ENCODE measurements around the gene SYT9. TPM values are rescaled to one million over a fixed set of nuclear protein-coding genes. Genes with fewer than 3 reads are reported as not detected.

Gene SYT9
- total and polyA plus RNA-seq, 2 of the 4 experiments (the other 2 are of a cell fraction), result not detected

GRCh38 chr11:7272373-7272772 lies 20.7 kb downstream of the SYT9 start:
- ChIA-PET CTCF (no interaction called here), POLR2A (ENCODE audit: unreplicated experiment) (no interaction called here)
- H3K18ac ChIP-seq (ENCODE audit: low read depth, low read length), result no peak overlapping the region
- no peaks in the 10 kb centered on the region for H3K36me3 ChIP-seq (ENCODE audit: control insufficient read depth, insufficient read depth, low read length)
- no peak overlapping the region for H4K5ac ChIP-seq (ENCODE audit: low read depth, low read length)
- ATAC-seq (ENCODE audit: low read depth) (no peak), DNase-seq (no peak)
- no peak overlapping the region for H4K91ac ChIP-seq (ENCODE audit: insufficient read depth, low read depth, low read length)
- no peak overlapping the region for H3K14ac ChIP-seq (replicated peaks; ENCODE audit: low read depth, low read length)
- no peak overlapping the region for H3K4me2 ChIP-seq (ENCODE audit: low read depth, low read length)
- H3K79me1 ChIP-seq (ENCODE audit: low read depth in 1 of 2, low read length in 2 of 2), result no peaks in the 10 kb centered on the region
- H3K4me1 ChIP-seq (ENCODE audit: control insufficient read depth, insufficient read depth, low read length), result no peaks in the 10 kb centered on the region
- H2BK20ac ChIP-seq (ENCODE audit: low read depth, low read length), result no peak overlapping the region
- in situ Hi-C loops (cut with MboI; ENCODE audit: low sequenced_read_pairs), result no loop called here
- no peak overlapping the region for H3K9ac ChIP-seq (ENCODE audit: low read depth, low read length)
- no peak overlapping the region for H2BK5ac ChIP-seq (ENCODE audit: low read depth, low read length, poor library complexity, severe bottlenecking)
- 0% methylated on average over 1 of the region's 2 CpGs; no CpG with 5 or more reads in 1 of the 2 experiments for WGBS, 2 experiments (ENCODE audit: extremely low coverage in 2 of 2, insufficient read length in 1 of 2)
- H2AK9ac ChIP-seq (replicated peaks; ENCODE audit: low read depth, low read length, poor library complexity), result no peak overlapping the region
- H2AFZ ChIP-seq (replicated peaks; ENCODE audit: low read length, poor library complexity), result no peak overlapping the region
- H3K9me1 ChIP-seq (ENCODE audit: insufficient read depth, low read length), result no peaks in the 10 kb centered on the region
- no peaks in the 10 kb centered on the region for H3K27me3 ChIP-seq (ENCODE audit: control insufficient read depth, insufficient read depth, low read length)
- H3K9me3 ChIP-seq (ENCODE audit: control insufficient read depth, insufficient read depth, low read length), result no peaks in the 10 kb centered on the region
- no peak overlapping the region for H3K23ac ChIP-seq (ENCODE audit: low read depth, low read length)
- H4K8ac ChIP-seq (ENCODE audit: low read depth in 2 of 2, low read length in 2 of 2), result no peak overlapping the region
- H2AK5ac ChIP-seq (ENCODE audit: low read depth, low read length), result no peak overlapping the region
- H3K4ac ChIP-seq (ENCODE audit: low read depth, low read length), result no peak overlapping the region
- no peak overlapping the region for H3K56ac ChIP-seq (ENCODE audit: extremely low read depth, insufficient read depth, low read length)
- no peak for TF ChIP-seq FOS (IDR thresholded peaks at IDR 0.05; ENCODE audit: low read depth, low read length)
- no peak for TF ChIP-seq USF2 (IDR thresholded peaks at IDR 0.05; ENCODE audit: low read depth, low read length)
- no peak for TF ChIP-seq NFE2L2 (IDR thresholded peaks at IDR 0.05; ENCODE audit: low read depth, low read length)
- TF ChIP-seq RCOR1 (IDR thresholded peaks at IDR 0.05; ENCODE audit: insufficient replicate concordance, low read length), result no peak
- no peak for TF ChIP-seq SMC3 (IDR thresholded peaks at IDR 0.05; ENCODE audit: low read depth, low read length)
- no peak for TF ChIP-seq RAD21 (IDR thresholded peaks at IDR 0.05; ENCODE audit: low read length)
- TF ChIP-seq BHLHE40 (IDR thresholded peaks at IDR 0.05; ENCODE audit: low read depth, low read length), result no peak
- TF ChIP-seq MAFK (IDR thresholded peaks at IDR 0.05; ENCODE audit: low read depth, low read length), result no peak
- TF ChIP-seq CHD1 (IDR thresholded peaks at IDR 0.05; ENCODE audit: low read depth, low read length), result no peak
- TF ChIP-seq CTCF (conservative IDR thresholded peaks at IDR 0.05; ENCODE audit: low read depth, low read length), result no peak
- dilution Hi-C loops (cut with HindIII; ENCODE audit: low sequenced_read_pairs, unreplicated experiment), result no loop called here
- intact Hi-C loops (cut with micrococcal nuclease), result no loop called here
- BruUV-seq (replicated peaks), result no TSS peak
- no peak overlapping the region for H3K27ac ChIP-seq (ENCODE audit: insufficient read depth, low read length)
- H3K4me3 ChIP-seq (ENCODE audit: insufficient read depth, low read depth, low read length), result no peak overlapping the region
- no peaks in the 10 kb centered on the region for H4K20me1 ChIP-seq (ENCODE audit: insufficient read depth, low read length)
- H2BK15ac ChIP-seq (ENCODE audit: low read depth, low read length), result no peak overlapping the region
- H2BK120ac ChIP-seq (ENCODE audit: low read depth, low read length), result no peak overlapping the region
